Embryonic facial prominence (tissue), 1 donor: ENCODE data around the gene DEFB112.

Experiments
- DNase-seq: peaks from one replicate; pipeline ENCODE4 v3.0.0-alpha.2; 2016; ENCODE audit errors: extremely low spot score

Gene DEFB112, protein sequence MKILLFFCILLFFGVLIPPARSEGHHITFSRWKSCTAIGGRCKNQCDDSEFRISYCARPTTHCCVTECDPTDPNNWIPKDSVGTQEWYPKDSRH

DNA sequence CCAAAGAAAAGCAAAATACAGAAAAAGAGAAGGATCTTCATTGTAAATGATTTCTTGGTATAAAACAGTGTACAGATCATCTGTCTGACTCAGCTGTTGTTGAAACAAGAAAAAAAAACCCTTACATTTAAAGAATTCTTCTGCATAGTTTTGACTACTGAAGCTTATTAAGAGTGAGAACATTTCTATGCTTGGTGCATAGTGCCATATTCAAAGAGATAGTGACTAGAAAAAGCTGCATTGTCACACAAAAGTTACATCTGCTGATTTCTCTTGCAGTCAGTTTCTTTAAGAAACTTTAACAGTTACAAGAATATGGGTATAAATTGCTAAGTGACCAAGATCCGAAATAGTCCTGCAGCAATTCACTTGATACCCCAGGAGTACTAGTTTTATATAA lies at the start of gene DEFB112:
Gene DEFB112, minus strand, starts transcription at position 101 of the 400 bp plus-strand sequence. Its CDS starts 60 bp downstream, at position 41.
- DNase-seq = no peak

DNA sequence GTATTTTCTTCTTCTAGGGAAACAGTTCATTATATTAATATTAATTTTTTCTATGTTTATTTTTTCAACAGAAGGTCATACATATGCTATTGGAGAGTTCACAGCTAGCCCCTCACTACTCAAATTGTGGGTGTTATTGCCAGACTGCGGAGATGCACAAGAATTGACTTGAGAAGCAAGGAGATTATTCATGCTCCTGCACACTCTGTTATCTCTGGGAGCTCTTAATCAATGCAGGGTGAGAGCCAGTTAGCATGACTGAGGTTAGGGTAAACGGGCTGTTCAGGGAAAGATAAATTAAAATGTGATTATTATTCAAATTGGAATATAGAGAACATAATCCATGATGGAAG lies 48.9 kb upstream of the DEFB112 start:
- DNase-seq = no peak

DNA sequence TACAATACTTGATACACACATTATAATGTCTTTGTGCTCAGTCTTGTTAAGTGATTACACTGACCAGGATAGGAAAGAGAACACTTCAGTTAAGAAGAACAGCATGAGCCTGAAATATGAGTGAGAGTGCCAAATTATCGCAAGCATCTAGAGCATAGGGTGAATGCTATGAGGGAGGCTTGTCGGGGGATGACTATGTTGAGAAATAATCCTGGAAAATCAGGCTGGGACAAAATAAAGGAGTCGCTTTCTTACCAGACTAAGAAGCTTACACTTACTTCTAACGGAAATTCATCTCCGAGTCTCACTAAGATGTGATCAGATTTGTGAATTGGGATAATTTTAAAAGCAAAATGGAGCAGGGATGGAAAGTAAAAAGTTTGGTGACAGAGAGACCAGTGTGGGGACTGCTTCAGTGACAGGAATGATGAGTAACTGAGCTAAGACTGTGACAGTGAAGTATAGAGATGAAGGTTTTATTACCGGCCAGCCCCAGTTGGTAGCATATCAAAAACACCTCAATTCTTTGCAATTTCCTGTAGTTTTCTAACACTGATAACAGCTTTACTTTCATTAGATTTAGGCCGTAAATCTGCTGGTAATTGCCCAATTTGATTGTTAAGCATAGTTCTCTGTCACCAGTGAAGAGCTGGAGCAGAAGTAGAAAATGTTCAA lies 48.4 kb upstream of the DEFB112 start:
- DNase-seq = no peak

DNA sequence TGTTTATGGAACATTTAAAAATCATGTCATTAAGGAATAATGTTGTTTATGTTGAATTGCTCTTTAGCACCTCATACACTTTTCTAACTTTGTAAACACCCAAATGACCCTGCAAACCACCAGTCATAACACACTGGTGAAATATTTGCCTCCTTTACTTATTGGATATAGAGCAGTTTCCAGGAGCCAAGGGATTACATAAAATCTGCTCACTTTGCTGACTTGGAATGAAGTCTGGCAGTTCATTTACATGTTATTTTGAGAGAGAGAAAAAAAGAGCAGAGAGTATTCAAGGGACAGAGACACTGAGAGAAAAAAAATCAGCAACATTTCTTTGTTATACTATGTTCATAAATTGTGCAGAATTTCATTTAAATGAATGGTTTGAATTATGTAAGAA lies 46.6 kb upstream of the DEFB112 start:
- no peak for DNase-seq

DNA sequence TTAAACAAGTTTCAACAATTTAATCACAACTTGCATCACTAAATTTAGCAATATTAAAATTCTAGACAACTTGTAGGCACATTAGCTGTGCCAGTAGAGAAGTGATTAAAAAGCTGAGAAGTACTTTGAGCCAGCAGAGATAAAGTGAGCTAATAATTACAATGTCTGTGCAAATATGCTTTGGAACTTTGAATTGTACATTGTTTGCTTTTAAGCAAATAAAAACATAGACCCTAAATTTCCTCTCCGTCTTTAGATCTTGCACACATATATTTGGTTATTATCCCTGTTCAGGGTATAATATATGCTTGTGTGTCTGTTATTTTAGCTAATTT lies 44.2 kb upstream of the DEFB112 start:
- DNase-seq = no peak

DNA sequence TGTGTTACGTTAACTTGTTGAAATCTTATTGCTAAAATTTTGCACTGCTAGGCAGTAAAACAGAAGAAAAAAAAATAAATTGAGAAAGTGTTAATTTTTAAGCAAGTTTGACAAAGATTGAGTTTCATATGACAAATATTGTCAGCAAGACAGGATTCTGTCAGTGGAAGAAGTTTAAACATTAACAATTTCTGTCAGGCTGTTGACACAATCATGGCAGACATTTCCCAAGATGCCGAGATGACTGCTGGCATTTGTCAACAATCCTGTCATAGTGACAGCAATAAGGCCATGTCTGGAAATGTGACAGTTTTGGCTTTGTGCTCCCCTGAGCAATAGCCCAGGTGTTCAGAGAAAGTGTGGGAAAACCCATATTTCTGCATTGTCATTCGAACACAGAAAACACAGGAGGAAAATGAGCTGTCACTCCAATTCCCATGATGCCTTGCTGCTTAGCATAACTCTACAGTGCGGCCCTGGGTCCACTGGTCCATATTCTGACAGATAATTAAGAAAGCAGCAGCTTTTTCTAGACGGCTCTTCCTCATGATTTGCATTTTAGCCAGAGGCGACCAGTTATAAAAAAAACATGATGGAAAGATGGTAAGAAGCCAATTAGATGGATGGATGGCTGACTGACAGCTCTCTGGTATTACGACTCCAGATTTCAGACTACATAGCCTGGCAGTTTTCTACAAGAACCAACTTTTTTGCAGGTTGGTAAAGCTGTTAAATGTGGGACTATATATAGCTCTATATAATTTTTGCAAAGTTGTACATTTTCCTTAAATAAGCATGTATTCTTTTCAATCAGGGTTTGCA lies 43.6 kb upstream of the DEFB112 start:
- DNase-seq = no peak

DNA sequence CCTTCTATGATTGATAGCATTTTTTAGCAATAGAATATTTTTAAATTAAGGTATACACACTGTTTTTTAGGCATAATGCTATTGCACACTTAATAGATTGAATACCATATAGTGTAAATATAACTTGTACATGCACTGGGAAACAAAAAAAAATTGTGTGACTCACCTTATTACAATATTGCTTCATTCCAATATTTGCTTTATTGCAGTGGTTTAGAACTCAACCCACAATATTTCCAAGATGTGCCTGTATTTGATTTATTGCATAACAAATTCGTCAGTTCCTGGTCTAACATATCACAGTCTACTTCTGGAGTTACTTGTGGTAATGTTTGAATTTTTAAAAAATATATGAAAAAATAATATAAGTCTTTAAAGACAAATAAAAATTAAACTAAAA lies 41.9 kb upstream of the DEFB112 start:
- no peak for DNase-seq

DNA sequence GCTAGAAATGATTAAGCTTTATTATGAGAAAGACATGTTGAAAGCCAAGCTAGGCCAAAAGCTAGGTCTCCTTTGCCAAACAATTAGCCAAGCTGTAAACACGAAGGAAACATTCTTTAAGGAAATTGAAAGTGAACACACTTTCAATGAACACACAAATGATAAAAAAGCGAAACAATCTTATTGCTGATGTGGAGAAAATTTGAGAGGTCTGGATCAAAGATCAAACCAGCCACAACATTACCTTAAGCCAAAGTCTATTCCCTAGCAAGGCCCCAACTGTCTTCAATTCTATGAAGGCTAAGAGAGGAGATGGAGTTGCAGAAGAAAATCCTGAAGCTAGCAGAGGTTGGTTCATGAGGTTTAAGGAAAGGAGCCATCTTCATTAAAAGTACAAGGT lies 40.2 kb upstream of the DEFB112 start:
- no peak for DNase-seq

DNA sequence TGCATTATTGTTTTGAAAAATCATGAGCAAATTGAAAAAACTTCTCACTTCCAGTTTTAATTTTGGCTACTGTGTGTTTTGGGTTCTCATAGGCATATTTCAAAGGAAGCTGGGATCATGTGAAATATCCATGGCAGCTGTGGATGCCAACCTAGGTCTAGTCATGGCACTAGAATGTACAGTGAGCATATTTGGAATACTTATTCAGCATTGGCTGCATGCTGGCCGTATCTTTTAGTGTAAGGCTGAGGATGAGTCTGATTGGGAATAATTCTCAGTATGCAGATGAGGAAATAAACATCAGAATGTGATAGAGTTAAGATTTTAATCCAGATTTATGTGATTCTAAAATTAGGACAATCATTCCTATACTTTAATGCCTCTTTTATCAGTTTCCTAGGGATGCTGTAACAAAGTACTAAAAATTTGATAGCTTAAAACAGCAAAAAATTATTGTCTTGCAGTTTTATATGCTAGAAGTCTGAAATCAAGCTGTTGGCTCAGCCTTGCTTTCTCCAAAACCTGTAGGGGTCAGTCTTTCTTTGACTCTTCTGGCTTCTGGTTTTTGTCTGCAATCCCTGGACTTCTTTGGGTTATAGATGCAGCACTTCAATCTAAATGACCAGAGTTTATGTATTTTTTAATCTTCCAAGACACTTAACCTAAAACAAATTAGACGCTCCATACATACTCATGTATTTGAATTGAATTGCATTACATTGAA lies 37.7 kb upstream of the DEFB112 start:
- no peak for DNase-seq

DNA sequence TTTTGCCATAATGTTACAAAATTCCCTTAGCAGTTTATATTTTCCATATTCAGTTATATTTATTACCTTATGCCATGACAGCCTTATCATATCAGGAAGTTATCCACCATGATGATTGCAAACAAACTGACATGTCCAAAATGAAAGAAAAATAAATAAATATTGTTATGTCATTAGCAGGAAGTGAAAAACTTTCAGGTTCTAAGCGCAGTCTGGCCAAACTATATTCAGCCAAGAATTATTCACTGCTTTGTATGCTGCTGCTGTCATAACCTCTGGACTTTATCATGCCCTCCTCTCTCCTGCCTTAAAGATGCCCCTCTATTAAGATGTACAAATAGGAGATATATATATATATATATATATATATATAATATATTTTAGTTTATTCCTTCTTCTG lies 27.7 kb upstream of the DEFB112 start:
- no peak for DNase-seq

DNA sequence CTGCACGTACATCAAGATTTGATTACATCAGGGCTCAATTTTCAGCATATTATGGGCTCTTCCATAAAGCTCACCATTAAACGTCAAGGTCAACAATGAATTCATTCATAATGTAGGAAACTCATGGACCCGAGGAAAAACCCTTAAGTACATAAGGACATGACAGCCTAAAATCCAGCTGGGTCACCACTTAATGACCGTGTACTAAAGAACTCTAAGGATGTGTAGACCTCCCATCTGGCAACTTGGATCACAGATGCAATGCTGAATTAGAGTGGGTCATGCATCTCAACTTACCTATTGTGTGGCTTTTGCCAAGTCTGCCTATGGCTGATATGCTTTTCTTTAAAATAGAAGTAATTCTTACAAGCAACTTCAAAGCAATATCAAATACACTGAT lies 26.7 kb upstream of the DEFB112 start:
- no peak for DNase-seq

DNA sequence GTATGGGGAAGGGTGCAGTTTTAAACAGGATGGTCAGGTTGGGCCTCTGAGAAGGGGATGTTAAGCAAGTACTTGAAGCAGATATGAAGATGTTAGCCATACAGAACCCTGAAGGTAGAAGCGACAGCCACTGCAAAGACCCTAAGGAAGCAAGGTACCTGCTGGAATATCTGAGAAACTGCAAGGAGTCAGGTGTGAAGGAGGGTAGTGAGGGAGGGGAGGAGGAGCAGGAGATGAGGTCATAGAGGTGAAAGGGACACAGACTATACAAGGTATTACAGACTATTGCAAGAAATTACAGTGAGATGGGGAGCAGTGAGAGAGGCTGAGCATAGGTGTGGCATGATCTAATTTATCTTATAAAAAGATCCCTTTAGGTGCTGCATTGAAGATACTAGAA lies 22.2 kb upstream of the DEFB112 start:
- DNase-seq = no peak

DNA sequence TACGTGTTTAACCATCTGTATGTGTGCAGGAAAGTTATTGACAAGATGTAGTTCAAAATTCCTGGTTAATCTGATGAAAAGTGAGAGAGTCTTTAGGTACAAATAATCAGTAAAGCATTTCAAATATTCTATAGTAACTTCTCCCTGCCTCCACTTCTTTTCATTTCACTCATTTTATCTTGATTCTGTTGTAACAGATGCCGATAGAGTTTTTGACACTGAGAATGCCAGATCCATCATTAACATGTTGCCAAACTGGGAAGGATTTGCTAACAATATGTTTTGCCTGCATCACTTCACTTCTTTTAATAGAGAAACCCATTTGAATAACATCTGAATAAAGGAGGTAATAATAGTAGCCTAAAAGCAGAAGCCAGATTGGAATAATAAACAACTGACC lies 20.4 kb upstream of the DEFB112 start:
- DNase-seq = no peak

DNA sequence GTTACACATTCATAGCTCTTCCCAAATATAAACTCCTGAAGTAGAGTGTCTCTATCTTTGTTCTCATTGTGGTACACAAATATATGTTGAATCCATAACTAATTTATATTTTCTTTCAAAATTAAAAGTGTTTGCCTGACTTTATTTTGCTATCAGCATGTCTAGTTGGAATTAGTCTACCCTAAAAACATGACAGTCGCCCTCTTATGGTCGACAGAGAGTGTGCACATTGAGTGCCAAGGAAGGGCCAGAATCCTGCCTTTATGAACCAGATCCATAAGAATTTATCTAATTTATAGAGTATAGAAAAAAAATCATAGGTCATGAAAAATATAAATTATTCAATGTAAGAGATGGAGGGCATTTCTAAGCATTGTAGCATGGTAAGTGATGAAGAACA lies 12.3 kb upstream of the DEFB112 start:
- no peak for DNase-seq

DNA sequence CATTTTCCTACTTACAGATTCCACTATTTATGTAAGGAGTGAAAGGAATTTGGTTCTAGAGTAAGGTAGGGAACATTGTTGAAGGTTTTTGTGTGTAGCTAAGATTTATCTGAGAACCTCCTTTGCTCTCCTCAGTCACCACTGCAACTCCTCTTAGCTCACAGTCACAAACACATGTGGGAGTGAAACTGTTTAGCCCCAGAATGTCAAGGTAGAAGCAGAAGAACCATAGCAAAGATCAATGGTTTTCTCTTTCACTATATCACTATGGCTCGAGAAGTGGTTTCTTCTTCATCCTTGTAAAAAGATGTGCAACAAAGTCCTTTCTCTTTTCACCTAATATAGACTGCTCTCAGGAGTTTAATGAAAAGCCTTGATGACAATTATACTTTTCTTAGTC lies 6.5 kb upstream of the DEFB112 start:
- no peak for DNase-seq

DNA sequence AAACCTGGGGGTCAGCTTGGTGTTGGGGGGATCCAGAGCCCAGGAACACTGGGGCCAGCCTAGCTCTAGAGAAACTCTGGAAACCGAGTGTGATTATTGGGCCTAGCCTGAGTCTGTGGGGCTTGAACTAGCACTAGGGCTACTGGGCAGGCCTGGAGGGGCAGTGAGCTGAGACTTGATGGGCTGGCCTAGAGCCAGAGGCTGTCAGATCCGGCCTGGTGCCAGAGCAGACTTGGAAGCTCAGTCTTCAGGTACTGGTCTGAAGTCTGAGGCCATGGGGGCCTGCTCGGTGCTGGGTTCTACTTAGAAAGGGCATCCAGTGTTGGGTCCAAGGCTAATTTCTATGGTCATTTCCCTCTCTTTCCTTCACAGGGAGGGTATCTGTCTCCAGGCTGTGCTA lies 2.7 kb downstream of the DEFB112 start:
- no peak for DNase-seq

DNA sequence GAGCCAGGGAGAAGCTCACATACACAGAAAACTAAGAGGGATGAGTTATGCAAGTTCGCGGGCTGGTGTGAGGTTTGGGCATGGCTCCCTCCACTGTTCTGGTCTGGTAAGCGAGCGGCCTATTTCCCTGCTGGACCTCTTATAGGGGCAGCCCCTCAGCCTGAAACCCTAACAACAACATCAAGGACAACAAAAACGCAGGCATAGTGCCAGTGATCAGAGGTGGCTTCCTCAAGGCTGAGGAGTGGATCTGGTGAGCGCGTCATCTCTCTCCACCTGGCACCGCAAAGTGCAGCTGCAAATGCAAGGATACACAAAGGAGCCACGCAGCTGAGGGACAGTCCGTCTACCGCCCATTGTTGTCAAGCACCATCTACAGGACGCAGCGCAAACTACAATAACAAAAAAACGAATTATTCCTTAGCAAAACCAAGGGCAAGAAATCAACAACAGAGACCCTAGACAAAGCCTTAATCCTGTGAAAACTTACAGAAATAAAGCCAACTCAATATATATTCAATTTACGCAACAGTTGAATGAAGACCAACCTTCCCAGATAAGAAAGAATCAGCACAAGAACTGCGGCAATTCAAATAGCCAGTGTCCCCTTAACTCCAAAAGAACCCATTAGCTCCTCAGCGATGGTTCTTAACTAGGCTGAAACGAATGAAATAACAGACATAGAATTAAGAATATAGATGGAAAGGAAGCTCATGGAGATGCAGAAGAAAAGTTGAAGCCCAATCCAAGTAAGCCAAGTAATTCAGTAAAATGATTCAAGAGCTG lies 18.8 kb downstream of the DEFB112 start:
- DNase-seq = no peak

DNA sequence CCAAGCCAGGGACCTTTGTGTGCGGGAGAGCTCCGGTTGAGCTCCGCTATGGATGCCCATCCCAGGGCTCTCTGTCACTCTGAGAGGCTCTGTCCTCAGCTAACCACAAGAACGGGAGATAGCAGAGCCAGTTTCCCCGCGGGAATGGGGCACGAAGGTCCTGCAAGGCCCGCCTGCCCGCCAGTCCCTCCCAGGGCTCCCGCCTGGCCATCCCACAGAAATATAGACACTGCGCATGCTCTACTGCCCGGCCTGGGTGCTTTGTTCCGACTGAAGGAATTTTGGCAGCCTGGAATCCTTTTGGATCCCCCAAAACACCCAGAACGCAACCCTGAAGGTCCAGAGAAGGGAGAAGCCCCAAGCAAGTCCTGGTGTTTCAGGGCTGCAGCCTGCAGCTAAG lies 19.4 kb downstream of the DEFB112 start:
- no peak for DNase-seq

DNA sequence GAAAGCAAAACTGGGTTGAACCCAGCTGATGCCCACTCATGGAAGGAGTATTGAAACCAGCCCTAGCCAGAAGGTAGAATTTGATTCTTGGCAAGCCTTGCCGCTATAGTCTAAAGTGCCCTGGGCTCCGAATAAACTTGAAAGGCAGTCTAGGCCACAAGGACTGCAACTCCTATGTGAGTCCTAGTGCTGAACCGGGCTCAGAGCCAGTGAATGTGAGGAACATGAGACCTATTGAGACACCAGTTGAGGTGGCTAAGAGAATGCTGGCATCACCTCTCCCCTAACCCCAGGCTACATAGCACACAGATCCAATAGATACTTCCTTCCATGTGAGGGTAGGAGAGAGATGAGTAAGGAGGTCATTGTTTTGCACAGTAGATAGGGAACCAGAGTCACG lies 24.5 kb downstream of the DEFB112 start:
- no peak for DNase-seq

DNA sequence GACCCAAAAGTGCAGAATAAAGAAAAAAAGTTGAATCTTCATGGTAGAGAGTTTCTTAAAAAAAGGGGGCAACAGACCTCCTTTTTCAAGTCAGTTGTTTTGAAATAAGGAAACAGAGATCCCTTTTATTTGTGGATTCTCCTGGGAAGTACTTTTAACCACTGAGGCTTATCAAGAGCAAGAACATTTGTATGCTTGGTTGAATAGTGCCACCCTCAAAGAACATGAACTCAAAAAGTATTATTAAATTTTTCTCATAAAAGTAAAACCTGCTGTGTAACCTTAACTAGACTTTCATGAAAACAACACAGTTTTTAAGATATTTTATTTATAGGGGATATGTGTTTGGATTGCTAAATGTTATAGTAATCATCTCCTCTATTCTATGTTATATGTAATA lies 27.8 kb downstream of the DEFB112 start, which contains the start of gene DEFB110:
Gene DEFB110, minus strand, starts transcription at position 101 of the 400 bp plus-strand sequence. Its CDS starts 59 bp downstream, at position 42.
- DNase-seq = no peak

DNA sequence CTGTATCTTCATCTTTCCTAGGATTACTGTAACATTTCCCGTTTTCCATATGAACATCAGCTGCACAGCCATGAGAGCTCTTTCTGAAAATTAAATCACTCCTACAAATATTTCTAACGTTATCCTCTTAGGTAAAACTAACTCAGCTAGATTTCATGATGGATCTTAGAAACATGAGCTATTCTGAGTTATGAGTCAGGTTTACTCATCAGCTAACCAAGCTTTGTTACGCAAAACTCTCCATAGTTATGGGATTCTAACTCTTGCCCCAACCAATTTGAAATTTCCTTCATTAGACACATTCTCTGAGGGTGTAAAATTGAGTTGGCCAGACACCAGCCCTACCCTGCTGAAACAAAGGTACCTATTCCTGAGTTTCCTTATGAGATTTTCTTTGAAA lies 41.9 kb downstream of the DEFB112 start:
- DNase-seq = no peak

DNA sequence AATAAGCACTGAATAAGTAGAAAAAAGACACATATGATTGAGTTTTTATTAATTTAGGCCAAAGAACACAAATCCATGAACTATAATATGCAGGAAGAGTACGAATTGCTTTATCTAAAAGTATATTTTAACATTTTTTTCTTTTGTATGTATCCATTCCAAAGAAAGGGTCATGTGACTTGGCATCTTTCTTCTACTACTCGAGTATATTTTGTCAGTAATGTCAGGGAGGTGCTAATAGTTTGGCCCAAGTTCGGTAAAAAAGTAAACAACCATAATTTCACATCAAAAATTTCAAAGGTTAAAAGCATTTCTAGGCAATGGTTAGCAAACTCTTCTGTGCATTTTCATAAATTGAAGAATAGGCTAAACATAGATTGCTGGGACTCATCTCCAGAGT lies 46.6 kb downstream of the DEFB112 start:
- no peak for DNase-seq
